ENCODE data around the gene TGFB1.

GRCh38 chr19:41324231-41324702, 29.5 kb downstream of the TGFB1 start:
- TF ChIP-seq CTCF (conservative IDR thresholded peaks at IDR 0.05 in 1 of 2, IDR thresholded peaks at IDR 0.05 in 1 of 2; ENCODE audit: extremely low read depth in 1 of 2, insufficient read depth in 1 of 2, low read depth in 1 of 2, low read length in 2 of 2) (no peak), EZH2 (IDR thresholded peaks at IDR 0.05; ENCODE audit: borderline replicate concordance, low read length) (no peak)
